SKM-1 treated with dmso at 0.1 percent for 144 hours (cell line): ENCODE results near the gene C2CD4D.
"Not testable (repeated sequence)": the region's sequence is repeated elsewhere in the genome, so short reads cannot be mapped to it uniquely, and the experiment has no call there.

Experiments
- DNase-seq: peaks from one replicate; lab custom pipeline; 2025; ENCODE audit not compliant: unreplicated experiment; lab: John Stamatoyannopoulos, UW

The C2CD4D gene

DNA sequence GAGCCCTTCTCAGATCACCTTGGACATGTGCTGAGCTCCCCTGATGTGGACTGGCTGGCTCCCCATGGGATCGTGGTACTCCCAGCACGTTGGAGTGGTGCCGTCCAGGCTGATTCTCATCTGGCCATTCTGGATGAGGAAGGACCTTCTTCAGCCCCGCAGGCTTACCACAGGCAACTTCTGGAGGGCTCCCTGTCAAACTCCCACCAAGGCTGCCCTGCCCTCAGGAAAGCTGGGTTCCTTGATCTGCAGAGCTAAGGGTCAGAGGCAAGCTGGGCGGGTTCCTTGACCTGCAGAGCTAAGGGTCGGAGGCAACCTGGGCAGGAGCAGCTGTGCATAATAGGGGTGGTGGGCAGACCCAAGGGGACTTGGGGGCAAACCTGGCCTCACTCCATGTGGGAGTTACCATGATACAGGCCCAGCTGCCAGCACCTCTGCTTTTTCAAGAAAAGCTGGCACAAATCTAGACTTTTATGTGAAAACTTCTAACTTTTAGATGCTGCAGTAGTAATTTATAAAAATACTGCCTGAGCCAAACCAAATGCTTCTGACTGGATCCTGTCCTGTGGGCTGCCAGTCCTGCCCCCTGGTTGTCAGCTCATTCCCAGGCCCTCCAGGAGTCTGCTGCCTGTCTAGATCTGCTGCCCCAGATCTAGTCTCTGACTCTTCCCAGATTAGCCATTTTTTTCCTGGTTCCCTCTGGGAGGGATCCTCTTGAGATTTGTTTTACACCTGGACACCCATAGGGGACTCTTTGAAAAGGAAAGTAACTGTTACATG lies 19.5 kb upstream of the C2CD4D start:
- no peak for DNase-seq

DNA sequence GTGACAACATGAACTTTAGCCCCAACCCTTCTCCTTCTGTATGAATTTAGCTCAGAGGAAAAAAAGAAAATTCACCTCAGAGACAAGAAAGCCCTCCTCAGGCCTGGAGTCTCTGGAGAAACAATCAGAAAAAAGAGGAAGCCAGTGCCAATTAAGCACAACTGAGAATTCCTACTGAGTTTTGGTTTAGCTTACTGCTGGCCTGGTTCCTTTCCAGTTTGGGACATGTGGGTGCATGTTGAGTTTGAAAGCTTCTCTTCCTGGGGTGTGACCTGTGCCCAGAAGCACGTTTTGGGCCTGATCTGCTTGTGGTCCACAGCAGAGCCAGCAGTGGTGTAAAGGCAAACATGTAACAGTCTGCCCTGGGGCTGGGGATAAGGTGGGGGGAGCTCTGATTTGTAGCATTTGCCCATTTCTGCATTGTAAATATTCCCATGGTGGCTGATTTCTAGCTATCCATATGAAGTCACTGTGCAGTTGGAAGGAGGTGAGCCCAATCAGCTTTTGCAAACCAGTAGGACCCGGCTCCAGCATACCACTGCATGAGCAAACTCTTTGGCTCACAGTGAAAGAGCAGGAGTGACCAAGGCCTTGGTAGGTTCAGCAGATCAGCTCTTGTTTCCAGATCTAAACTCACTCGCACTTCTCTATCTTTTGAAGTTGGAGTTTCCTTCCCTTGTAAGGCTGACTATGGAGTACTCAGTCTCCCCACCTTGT lies 18.6 kb upstream of the C2CD4D start:
- no peak for DNase-seq

DNA sequence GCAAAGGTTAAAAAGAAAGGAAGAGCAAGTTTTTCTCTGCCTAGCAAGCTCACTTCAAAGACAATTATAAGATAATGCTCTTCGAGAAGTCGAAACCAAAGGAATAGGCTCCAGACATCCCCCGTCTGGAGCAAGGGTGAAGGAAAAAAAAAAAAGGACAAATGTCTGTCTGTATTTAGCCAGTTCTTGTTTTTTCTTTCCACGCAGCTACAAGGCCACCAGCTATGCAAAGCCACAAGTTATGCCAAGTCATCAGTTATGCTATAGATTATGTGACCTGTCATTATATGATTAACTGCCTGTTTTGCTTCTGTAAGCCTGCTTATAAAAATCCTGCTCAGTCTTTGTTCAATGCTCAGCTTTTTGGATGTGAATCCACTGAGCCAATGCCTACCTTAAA lies 16.3 kb upstream of the C2CD4D start:
- no peak for DNase-seq

DNA sequence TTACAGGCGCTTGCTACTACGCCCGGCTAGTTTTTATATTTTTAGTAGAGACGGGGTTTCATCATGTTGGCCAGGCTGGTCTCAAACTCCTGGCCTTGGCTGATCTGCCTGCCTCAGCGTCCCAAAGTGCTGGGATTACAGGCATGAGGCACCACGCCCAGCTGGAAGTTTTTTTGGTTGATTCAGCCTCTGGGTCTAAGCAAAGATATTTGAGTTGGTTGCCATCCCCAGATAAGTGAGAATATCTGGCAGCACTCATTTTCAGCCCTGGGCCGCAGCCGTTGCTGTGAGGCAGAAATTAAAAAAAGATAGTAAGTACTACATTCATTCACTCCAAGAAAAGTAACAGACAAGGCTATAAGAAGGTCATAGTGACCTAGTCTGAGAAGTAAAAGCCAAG lies 15.9 kb upstream of the C2CD4D start:
- not testable (repeated sequence) for DNase-seq

DNA sequence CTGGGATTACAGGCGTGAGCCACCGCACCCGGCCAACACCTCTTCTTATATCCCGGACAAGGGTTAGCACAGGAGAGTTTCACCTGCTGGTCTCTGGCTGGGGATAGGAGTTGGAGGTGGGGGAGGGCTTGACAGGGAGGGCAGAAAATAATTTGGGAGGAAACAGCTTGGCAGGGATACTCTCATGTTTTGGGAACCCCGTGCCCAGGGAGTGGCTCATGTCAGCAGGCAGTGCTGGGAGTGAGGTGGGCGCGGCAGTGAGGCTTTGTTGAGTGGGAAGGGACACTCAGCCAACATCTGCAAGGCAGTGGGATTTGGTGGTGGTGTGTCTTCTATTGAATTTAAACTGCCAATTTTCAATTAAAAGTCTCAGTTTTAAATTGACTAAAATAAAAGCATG lies 15.0 kb upstream of the C2CD4D start:
- no peak for DNase-seq

DNA sequence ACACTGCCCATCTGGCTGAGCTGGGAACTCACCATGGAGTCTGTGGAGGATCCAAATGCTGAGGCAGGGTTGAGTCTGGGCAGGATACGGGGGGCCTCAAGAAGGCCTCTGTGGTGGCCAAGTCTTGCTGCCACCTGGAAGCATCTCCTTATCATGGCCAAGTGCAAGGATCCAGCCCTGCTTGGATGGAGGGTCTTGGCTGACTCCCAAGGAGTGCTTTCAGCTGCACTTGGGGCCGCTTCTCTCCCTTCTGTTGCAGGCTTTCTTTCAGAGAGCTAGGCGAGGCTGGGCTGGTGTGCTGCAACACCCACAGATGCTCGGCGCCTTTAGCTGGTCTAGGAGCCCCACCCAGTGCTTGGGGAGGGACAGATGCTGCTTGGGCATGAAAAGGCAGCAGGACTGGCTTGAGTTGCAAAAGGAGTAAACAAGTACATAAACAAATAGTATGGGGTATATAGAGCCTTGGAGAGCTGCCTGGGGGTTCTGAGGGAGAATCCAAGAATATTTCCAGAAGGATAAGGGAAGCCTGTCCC lies 13.9 kb upstream of the C2CD4D start, which contains the start of gene THEM5:
Gene THEM5 (minus strand): TSS at position 302 of the 533 bp plus-strand sequence. CDS start 147 bp downstream, at position 155.
- no peak for DNase-seq

DNA sequence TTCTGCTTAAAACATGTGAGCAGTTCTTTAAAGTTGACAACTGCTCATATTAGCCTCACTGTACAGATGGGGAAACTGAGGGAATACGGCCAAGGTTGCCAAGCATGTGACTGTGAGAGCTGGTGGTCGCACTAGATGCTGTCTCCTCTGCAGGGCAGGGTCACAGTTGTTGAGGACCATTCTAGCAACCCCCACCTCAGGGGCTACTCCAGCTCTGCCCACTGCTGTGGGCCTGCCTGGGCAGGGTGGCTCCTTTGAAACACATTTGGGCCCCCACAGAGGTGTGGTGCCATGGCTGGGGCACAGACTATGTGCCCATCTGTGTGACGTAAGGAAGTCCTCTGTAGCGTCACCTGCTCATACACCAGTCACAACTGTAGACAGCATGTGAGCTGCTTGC lies 13.1 kb upstream of the C2CD4D start:
- no peak for DNase-seq

DNA sequence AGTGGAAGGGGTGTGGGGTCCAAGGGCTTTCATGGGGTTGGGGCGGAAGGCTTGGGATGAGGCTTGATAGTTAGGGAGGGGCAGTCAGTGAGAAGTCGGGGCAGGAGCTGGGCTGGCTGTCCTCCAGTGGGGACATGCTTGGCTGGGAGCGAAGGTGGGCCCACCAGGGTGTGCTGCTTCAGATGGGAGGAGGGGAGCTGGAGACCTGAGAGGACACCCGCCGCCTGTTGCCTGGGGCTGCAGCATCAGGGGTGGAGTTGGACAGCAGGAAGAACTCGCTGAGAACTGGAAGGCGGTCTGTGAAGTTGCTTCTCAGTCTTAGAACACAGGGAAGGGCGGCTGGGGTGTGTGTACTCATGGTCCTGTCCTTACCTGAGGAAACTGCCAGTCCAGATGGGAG lies 12.3 kb upstream of the C2CD4D start:
- DNase-seq: no peak

DNA sequence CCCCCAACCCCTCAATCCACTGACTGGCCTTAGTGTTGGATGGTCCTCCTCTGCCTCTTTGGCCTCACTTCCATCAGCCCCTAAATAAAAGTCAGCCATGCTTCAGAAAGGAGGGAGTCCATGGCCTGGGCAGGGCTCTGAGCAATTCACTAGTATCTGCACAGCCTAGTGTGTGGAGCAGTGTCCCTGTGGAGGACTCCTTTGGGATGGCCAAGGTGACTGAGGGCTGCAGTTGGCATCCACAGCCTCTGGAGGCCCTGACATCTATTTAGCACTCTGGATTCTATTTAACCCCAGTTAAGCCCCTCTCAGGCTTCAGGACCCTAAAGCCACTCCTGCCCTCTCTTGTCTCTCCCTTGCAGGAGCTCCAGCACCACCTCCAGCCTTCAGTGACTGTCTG lies 10.3 kb upstream of the C2CD4D start:
- no peak for DNase-seq

DNA sequence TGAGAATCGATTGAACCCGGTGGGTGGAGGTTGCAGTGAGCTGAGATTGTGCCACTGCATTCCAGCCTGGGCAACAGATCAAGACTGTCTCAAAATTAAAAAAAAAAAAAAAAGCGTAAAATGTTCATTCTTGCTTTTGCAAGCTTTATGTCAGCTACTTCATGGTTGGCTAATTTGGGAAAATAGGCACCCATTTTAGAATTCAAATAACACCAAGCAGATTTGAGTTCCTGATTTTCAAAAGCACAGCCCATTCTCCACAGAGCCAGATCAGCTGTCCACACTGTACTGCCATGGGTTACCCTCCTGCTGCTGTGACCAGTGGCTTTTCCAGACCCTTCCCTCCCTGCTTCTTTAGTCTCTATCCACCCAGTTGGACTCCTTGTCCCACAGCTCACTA lies 9.5 kb upstream of the C2CD4D start:
- no peak for DNase-seq

DNA sequence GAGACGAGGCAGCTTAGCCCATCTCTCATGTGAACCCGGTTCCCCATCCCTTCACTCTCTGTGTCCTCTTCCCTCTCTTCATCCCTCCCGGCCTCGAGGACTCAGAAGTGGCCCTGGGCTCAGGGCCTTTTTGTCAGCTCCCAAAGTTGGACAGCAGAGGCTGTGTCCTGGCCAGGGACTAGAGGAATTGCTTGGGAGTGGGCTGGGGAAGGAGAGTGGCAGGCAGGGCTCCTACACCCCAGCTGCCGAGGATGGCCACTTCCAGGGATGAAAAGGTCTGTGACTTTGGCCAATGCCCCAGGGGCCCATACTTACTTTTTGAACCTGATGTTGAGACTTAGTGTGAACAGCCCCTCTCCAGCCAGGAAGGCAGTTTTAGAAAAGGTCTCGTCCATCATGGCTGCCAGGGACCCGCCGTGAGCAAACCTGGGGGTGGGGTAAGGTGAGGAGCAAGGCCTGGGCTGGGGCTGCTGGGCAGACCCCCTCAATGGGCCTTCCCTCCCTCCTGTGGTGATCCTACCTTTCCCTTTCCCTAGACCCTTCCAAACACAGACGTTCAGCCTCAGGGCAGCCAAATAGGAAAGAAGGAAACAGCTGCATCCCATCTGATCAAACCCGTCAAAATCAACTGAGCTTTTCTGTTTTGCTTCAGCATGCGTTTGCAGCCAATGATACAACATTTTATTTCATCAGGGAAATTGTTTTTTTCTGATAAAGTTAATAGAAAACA lies 8.4 kb upstream of the C2CD4D start:
- no peak for DNase-seq

DNA sequence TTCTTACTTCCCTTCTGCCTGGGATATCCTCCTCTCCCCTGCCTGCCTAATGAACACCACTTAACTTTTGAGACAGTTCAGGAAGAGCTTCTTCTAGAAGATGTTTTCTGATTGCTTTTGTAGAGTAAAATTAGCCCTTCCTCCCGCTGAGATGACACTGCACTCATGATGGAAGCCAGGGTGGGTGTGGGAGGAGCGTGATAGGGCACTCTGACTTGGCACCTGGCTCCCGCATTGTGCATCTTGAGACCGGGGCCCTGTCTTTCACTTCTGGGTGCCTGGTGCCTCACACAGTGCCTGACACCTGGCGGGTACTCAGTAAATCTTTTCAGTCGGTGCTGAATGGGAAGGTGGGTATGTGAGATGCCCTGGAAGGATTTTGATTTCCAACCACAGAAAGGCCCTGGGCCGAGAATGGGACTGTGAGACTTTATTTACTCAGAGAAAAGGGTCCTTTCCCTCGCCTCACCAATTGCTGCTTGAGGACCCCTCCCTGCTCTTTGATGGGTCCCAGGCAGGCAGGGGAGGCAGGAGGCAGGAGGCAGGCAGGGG lies 7.1 kb upstream of the C2CD4D start:
- no peak for DNase-seq

DNA sequence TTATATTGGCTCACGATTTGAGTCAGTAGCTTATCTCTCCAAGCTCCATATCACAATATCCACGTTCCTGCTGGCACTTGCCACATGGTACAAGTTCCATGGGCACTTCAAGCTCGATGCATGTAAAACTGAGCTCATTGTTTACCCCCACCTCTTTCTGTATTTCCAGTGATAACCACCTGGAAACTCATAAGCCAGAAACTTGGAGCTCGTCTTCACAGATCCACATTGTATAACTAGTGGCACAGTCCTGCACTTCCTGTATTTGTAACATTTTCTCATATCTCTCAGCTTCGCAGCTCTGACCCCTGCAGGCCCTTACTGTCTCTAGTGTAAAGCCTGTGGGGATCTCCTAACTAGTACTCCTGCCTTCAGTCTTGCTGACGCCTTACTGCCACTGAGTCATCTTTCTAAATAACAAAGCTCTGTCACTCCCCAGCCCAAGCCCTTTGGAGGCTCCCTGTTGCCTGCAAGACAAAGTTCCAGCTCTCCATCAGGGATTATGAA lies 6.5 kb upstream of the C2CD4D start:
- no peak for DNase-seq

DNA sequence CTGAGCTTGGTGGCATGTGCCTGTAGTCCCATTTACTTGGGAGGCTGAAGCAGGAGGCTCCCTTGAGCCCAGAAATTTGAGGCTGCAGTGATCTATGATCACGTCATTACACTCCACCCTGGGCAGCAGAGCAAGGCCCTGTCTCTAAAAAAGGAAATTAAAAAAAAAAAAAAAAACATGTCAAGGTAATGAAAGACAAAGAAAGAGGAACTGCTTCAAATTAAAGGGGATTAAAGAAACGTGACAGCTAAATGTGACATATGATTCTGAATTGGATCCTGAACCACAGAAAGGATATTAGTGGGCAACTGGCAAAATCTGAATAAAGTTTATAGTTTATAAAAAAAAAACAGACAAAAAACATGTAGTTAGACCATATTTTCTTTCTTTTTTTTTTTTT lies 3.8 kb upstream of the C2CD4D start:
- no peak for DNase-seq

DNA sequence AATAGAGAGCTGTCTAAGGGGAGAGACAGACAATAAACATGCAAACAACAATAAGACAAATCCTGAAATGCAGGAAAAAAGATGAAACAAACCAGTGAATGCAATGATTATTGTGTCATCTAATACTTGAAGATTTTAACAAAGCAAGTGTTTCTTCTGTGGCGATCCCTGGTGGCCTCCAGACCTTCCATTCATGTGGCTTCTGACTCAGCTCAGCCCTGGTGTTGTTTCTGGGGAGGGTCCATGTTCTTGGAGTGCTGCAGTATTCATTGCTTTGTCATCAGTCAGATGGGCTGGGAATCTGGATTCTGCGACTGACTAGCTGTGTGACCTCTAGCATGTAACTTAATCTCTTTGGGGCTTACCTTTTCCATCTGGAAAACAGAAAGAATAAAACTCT lies 1.5 kb upstream of the C2CD4D start:
- DNase-seq: no peak

DNA sequence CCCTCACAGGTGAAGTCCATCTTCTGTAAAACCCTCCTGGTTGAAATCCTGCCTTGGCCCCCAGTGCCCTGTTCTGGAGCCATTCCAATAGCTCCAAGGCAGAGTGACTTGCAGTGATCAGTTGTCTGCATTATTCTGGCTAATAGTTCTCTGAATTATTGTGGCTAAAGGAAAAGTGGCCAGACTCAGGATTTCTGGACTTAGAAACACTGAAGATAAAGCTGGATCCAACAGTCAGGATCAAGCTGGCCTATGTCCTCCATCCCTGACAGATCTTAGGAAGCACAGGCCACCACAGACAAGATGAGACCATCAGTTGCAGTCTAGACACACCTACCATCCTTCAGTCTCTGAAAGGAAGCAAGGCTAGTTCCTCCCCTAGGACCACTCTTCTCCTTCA lies 801 bp upstream of the C2CD4D start:
- no peak for DNase-seq

DNA sequence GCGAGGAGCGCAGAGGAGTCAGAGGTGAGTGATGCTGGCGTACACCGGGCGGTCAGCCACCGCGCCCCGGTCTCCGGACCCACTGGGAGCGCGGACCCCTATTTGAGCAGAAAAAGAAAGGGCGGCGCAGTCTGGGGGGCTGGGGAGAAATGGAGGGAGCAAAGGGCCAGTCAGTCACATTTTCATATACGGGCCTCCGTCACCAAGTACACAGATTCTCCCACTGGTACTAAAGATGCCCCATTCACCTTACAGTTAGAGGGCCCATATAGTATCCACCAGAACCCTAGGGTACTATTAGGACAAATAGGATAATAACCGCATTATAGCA lies 573 bp downstream of the C2CD4D start:
- DNase-seq: no peak

DNA sequence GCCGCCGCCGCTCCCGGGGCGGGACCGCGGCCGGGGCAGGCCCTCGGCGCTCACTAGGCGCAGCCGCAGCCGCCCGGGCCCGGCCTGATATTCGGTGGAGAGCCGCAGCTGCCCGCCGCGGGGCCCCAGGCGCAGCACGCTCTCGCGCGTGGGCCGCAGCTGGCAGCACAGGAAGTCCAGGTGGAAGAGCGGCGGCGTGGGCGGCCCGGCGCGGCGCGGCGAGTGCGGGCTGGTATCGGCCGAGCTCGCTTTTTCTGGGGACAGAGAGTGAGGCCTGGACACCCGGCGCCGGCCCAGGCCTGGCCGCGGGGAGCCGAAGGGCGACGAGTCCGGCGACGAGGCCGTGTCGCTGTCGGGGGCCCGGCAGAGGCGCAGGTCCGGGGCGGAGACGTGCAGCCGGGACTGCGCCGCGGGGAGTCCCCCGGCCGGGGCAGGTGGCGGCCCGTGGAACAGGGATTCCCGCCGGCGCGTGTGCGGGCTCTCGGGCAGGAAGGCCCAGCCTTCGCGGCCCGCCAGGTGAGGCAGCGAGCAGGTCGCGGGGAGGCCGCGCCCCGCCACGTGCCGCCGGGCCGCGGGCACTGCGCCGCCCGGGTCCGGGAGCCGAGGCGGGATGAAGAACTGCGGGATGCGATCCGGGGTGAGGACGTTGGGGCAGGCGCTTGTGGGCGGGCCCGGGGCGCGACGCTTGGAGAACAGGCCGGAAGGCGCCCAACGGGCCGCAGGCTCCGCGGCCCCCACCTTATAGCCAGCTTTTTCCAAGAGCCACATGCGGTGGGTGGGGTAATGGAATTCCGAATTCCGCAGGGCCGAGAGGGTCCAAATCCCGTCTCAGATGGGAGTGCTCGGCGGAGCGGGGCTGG lies 1.2 kb downstream of the C2CD4D start:
- no peak for DNase-seq

DNA sequence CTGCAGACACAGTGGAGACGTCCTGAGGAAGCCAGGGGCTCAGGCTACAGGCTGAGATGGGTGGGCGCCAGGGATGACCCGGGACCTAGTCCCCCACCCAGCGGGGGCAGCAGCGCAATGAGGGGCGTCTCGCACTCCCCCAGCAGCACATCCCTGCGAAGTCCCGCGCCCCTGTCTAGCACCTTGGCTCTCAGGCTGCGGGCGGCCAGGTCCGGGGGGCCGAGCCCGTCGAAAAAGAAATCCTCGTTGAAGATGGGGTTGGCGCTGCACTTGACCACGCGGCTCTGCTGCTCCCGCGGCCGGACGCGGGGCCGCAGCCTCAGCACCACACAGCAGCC lies 1.8 kb downstream of the C2CD4D start:
- DNase-seq: no peak

DNA sequence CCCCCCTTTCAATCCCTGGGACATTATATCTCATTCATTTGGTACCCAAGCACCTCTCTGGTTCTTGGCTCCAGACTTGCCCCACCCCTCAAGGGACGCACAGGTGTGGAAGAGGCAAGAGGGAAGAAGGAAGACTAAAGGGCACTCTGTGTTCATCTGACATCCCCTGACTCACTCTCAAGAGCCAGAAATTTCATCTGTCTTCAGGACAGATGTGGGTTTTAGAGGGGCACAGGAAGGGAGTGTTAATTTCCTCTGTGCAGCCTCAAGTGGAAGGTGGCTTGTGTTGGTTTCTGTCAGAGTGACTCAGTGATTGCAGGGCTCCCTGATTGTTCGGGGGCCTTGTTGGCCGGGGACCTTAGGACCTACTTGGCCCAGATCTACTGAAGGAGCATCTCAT lies 2.4 kb downstream of the C2CD4D start:
- DNase-seq: no peak

DNA sequence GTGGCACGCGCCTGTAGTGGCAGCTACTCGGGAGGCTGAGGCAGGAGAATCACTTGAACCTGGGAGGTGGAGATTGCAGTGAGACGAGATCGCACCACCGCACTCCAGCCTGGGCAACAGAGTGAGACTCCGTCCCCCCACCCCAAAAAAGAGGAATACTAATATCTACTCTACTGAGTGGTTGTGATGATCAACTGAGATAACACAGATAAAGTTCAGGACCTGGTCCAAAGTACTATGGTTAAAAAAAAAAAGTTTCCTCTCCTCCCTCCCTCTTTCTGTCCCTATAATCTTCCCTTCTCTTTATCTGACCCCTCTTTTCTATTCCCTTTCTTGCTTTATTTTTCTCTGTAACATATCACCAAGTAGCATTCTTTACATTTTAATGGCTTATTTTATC lies 4.0 kb downstream of the C2CD4D start:
- no peak for DNase-seq
